ENCODE data around the gene GARNL3. TPM values are rescaled to one million over a fixed set of nuclear protein-coding genes. Genes with fewer than 3 reads are reported as not detected.
A peak's percentile ranks its signal among the peaks of the same experiment; 100 is the strongest.

Gene GARNL3
- polyA plus RNA-seq, 2 donors: 3.5 TPM

- 3% methylated on average over 27 of the region's 27 CpGs for WGBS, 2 donors
- no peaks in the 10 kb centered on the region for H3K36me3 ChIP-seq (ENCODE audit: control insufficient read depth in 2 of 2, insufficient read depth in 2 of 2, low read length in 1 of 2)
- peak overlapping the region in 1 of 2 donors; percentile 67 for H3K27ac ChIP-seq (ENCODE audit: low read depth in 2 of 2, low read length in 1 of 2)
- H3K4me3 ChIP-seq (ENCODE audit: low read depth in 1 of 2, low read length in 2 of 2): peak overlapping the region; percentile 44 to 55
- H3K9me3 ChIP-seq (ENCODE audit: control insufficient read depth in 2 of 2, insufficient read depth in 1 of 2, low read depth in 1 of 2, low read length in 1 of 2): no peaks in the 10 kb centered on the region
- H3K4me1 ChIP-seq (ENCODE audit: control insufficient read depth in 2 of 2, insufficient read depth in 2 of 2, low read length in 1 of 2): peaks cover 0 to 8% of the 10 kb centered on the region in 2 donors
- no peaks in the 10 kb centered on the region for H3K27me3 ChIP-seq (ENCODE audit: control insufficient read depth in 1 of 2, insufficient read depth in 2 of 2, low read length in 2 of 2)
Measured at GRCh38 chr9:127396253-127396807, 131.8 kb downstream of the GARNL3 start.

- H3K4me1 ChIP-seq (ENCODE audit: control insufficient read depth in 2 of 2, insufficient read depth in 2 of 2, low read length in 1 of 2): peaks cover 0 to 8% of the 10 kb centered on the region in 2 donors
- no peaks in the 10 kb centered on the region for H3K36me3 ChIP-seq (ENCODE audit: control insufficient read depth in 2 of 2, insufficient read depth in 2 of 2, low read length in 1 of 2)
- peak within 1 kb of the TSS; percentile 86 to 91 for H3K27ac ChIP-seq (ENCODE audit: low read depth in 2 of 2, low read length in 1 of 2)
- H3K27me3 ChIP-seq (ENCODE audit: control insufficient read depth in 1 of 2, insufficient read depth in 2 of 2, low read length in 2 of 2): no peaks in the 10 kb centered on the region
- 0 to 1% methylated on average over 71 to 87 of the region's 87 CpGs for WGBS, 2 donors
- H3K9me3 ChIP-seq (ENCODE audit: control insufficient read depth in 2 of 2, insufficient read depth in 1 of 2, low read depth in 1 of 2, low read length in 1 of 2): no peaks in the 10 kb centered on the region
- peak within 1 kb of the TSS; percentile 55 to 79 for H3K4me3 ChIP-seq (ENCODE audit: low read depth in 1 of 2, low read length in 2 of 2)
Measured at GRCh38 chr9:127396808-127397645, 132.5 kb downstream of the GARNL3 start, which contains the start of gene SLC2A8. Gene SLC2A8, plus strand, starts transcription at chr9:127397169. Its CDS starts 62 bp downstream, at chr9:127397231.

- 0 to 1% methylated on average over 43 to 55 of the region's 55 CpGs for WGBS, 2 donors
Measured at GRCh38 chr9:127397646-127398274, 133.2 kb downstream of the GARNL3 start.

GRCh38 chr9:127398275-127398647, 133.7 kb downstream of the GARNL3 start:
- H3K4me3 ChIP-seq (ENCODE audit: low read depth in 1 of 2, low read length in 2 of 2): peak overlapping the region; percentile 54 to 79
- no peaks in the 10 kb centered on the region for H3K9me3 ChIP-seq (ENCODE audit: control insufficient read depth in 2 of 2, insufficient read depth in 1 of 2, low read depth in 1 of 2, low read length in 1 of 2)
- peaks cover 0 to 4% of the 10 kb centered on the region in 2 donors for H3K36me3 ChIP-seq (ENCODE audit: control insufficient read depth in 2 of 2, insufficient read depth in 2 of 2, low read length in 1 of 2)
- no peak overlapping the region for H3K27ac ChIP-seq (ENCODE audit: low read depth in 2 of 2, low read length in 1 of 2)
- H3K27me3 ChIP-seq (ENCODE audit: control insufficient read depth in 1 of 2, insufficient read depth in 2 of 2, low read length in 2 of 2): no peaks in the 10 kb centered on the region
- H3K4me1 ChIP-seq (ENCODE audit: control insufficient read depth in 2 of 2, insufficient read depth in 2 of 2, low read length in 1 of 2): peaks cover 0 to 8% of the 10 kb centered on the region in 2 donors
- WGBS, 2 donors: 43 to 48% methylated on average over 5 of the region's 5 CpGs

More at GRCh38 chr9:127397646-127398274, 133.2 kb downstream of the GARNL3 start:
- Histone ChIP-seq H3K27ac (ENCODE audit: low read depth in 2 of 2, low read length in 1 of 2) (peak overlapping the region; percentile 86 to 91), H3K36me3 (ENCODE audit: control insufficient read depth in 2 of 2, insufficient read depth in 2 of 2, low read length in 1 of 2) (peaks cover 0 to 4% of the 10 kb centered on the region in 2 donors), H3K27me3 (ENCODE audit: control insufficient read depth in 1 of 2, insufficient read depth in 2 of 2, low read length in 2 of 2) (no peaks in the 10 kb centered on the region), H3K4me1 (ENCODE audit: control insufficient read depth in 2 of 2, insufficient read depth in 2 of 2, low read length in 1 of 2) (peaks cover 0 to 8% of the 10 kb centered on the region in 2 donors), H3K4me3 (ENCODE audit: low read depth in 1 of 2, low read length in 2 of 2) (peak overlapping the region; percentile 54 to 79), H3K9me3 (ENCODE audit: control insufficient read depth in 2 of 2, insufficient read depth in 1 of 2, low read depth in 1 of 2, low read length in 1 of 2) (no peaks in the 10 kb centered on the region)

GRCh38 chr9:127398715-127399400, 134.3 kb downstream of the GARNL3 start:
- no peaks in the 10 kb centered on the region for H3K27me3 ChIP-seq (ENCODE audit: control insufficient read depth in 1 of 2, insufficient read depth in 2 of 2, low read length in 2 of 2)
- H3K9me3 ChIP-seq (ENCODE audit: control insufficient read depth in 2 of 2, insufficient read depth in 1 of 2, low read depth in 1 of 2, low read length in 1 of 2): no peaks in the 10 kb centered on the region
- H3K4me3 ChIP-seq (ENCODE audit: low read depth in 1 of 2, low read length in 2 of 2): peak overlapping the region in 1 of 2 donors; percentile 54
- peaks cover 0 to 8% of the 10 kb centered on the region in 2 donors for H3K4me1 ChIP-seq (ENCODE audit: control insufficient read depth in 2 of 2, insufficient read depth in 2 of 2, low read length in 1 of 2)
- peaks cover 0 to 8% of the 10 kb centered on the region in 2 donors for H3K36me3 ChIP-seq (ENCODE audit: control insufficient read depth in 2 of 2, insufficient read depth in 2 of 2, low read length in 1 of 2)
- 84 to 87% methylated on average over 13 of the region's 13 CpGs for WGBS, 2 donors
- H3K27ac ChIP-seq (ENCODE audit: low read depth in 2 of 2, low read length in 1 of 2): peak overlapping the region in 1 of 2 donors; percentile 5

- Histone ChIP-seq H3K4me3 (ENCODE audit: low read depth in 1 of 2, low read length in 2 of 2) (no peak overlapping the region), H3K27ac (ENCODE audit: low read depth in 2 of 2, low read length in 1 of 2) (no peak overlapping the region), H3K27me3 (ENCODE audit: control insufficient read depth in 1 of 2, insufficient read depth in 2 of 2, low read length in 2 of 2) (no peaks in the 10 kb centered on the region), H3K9me3 (ENCODE audit: control insufficient read depth in 2 of 2, insufficient read depth in 1 of 2, low read depth in 1 of 2, low read length in 1 of 2) (no peaks in the 10 kb centered on the region), H3K36me3 (ENCODE audit: control insufficient read depth in 2 of 2, insufficient read depth in 2 of 2, low read length in 1 of 2) (peaks cover 0 to 14% of the 10 kb centered on the region in 2 donors), H3K4me1 (ENCODE audit: control insufficient read depth in 2 of 2, insufficient read depth in 2 of 2, low read length in 1 of 2) (peaks cover 0 to 8% of the 10 kb centered on the region in 2 donors)
- 91 to 96% methylated on average over 14 of the region's 14 CpGs for WGBS, 2 donors
Measured at GRCh38 chr9:127399736-127400269, 135.2 kb downstream of the GARNL3 start.

GRCh38 chr9:127402401-127403090, 138.0 kb downstream of the GARNL3 start:
- H3K27ac ChIP-seq (ENCODE audit: low read depth in 2 of 2, low read length in 1 of 2): no peak overlapping the region
- H3K27me3 ChIP-seq (ENCODE audit: control insufficient read depth in 1 of 2, insufficient read depth in 2 of 2, low read length in 2 of 2): no peaks in the 10 kb centered on the region
- WGBS, 2 donors: 84 to 86% methylated on average over 18 of the region's 18 CpGs
- peaks cover 0 to 23% of the 10 kb centered on the region in 2 donors for H3K36me3 ChIP-seq (ENCODE audit: control insufficient read depth in 2 of 2, insufficient read depth in 2 of 2, low read length in 1 of 2)
- no peaks in the 10 kb centered on the region for H3K9me3 ChIP-seq (ENCODE audit: control insufficient read depth in 2 of 2, insufficient read depth in 1 of 2, low read depth in 1 of 2, low read length in 1 of 2)
- peaks cover 0 to 8% of the 10 kb centered on the region in 2 donors for H3K4me1 ChIP-seq (ENCODE audit: control insufficient read depth in 2 of 2, insufficient read depth in 2 of 2, low read length in 1 of 2)
- no peak overlapping the region for H3K4me3 ChIP-seq (ENCODE audit: low read depth in 1 of 2, low read length in 2 of 2)

GRCh38 chr9:127403507-127404192, 139.1 kb downstream of the GARNL3 start:
- H3K4me1 ChIP-seq (ENCODE audit: control insufficient read depth in 2 of 2, insufficient read depth in 2 of 2, low read length in 1 of 2): peaks cover 0 to 1% of the 10 kb centered on the region in 2 donors
- 89% methylated on average over 19 to 22 of the region's 22 CpGs for WGBS, 2 donors
- no peaks in the 10 kb centered on the region for H3K27me3 ChIP-seq (ENCODE audit: control insufficient read depth in 1 of 2, insufficient read depth in 2 of 2, low read length in 2 of 2)
- H3K9me3 ChIP-seq (ENCODE audit: control insufficient read depth in 2 of 2, insufficient read depth in 1 of 2, low read depth in 1 of 2, low read length in 1 of 2): no peaks in the 10 kb centered on the region
- H3K27ac ChIP-seq (ENCODE audit: low read depth in 2 of 2, low read length in 1 of 2): no peak overlapping the region
- H3K36me3 ChIP-seq (ENCODE audit: control insufficient read depth in 2 of 2, insufficient read depth in 2 of 2, low read length in 1 of 2): peaks cover 0 to 23% of the 10 kb centered on the region in 2 donors
- no peak overlapping the region for H3K4me3 ChIP-seq (ENCODE audit: low read depth in 1 of 2, low read length in 2 of 2)
